Suprapubic skin (tissue), 4 donors: ENCODE data around the gene MGAT3.

Experiments used
- CTCF ChIP-seq, 2 donors: fragments of 200-600 bp in 1 of 2; fragments of 450-650 bp in 1 of 2; sonication (generic) in 1 of 2; IDR thresholded peaks; one replicate each; pipeline ENCODE4 v1.5.1; 2016 to 2019; ENCODE audit warnings: antibody characterized with exemption in 2 of 2, mild to moderate bottlenecking in 1 of 2, moderate library complexity in 1 of 2
- POLR2A ChIP-seq, 2 donors: fragments of 450-650 bp; IDR thresholded peaks; one replicate each; pipeline ENCODE4 v1.6.1; 2017; ENCODE audit warnings: antibody characterized with exemption in 2 of 2, mild to moderate bottlenecking in 2 of 2, moderate library complexity in 2 of 2
- POLR2AphosphoS5 ChIP-seq, 3 donors: sonication (generic); formaldehyde crosslinking; IDR thresholded peaks; one replicate each; pipeline ENCODE4 v1.6.1; 2017; ENCODE audit warnings: antibody characterized with exemption in 3 of 3

DNA sequence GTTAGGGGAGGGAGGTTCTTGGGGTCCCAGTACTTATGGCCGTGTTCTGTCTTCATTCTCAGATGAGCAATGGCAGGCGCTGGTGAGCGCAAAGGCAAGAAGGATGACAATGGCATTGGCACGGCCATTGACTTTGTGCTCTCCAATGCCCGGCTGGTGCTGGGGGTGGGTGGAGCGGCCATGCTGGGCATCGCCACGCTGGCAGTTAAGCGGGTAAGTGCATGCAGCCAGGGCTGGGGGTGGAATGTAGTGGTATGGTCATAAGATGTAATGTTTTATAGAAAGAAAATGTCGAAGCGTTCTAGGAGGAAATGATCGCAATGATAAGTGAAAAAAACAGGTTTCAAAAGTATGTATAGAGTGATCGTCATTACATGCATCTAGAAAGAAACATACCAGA is 54.4 kb downstream of the MGAT3 start:
- TF ChIP-seq CTCF (IDR thresholded peaks at IDR 0.05) (no peak), POLR2A (IDR thresholded peaks at IDR 0.05) (no peak), POLR2AphosphoS5 (IDR thresholded peaks at IDR 0.05) (no peak)
